ENCODE data around the gene ZNF540. TPM values are rescaled to one million over a fixed set of nuclear protein-coding genes. Genes with fewer than 3 reads are reported as not detected.

ZNF540 gene
- total RNA-seq, 1 donor from 2014 or later, result 6.9 TPM

DNA sequence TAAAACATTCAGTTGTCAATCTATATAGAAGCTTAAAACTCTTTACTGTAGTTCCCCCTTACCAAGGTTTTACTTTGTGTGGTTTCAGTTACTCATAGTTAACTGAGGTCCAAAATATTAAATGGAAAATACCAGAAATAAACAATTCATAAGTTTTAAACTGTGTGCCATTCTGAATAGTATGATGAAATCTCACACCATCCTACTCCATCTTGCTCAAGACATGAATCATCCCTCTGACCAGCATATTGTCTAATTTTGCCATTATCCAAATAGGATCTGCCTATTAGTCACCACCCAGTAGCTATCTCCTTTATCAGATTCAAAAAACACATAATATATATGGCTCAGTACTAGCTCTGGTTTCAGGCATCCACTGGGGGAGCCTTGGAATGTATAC is 22.5 kb upstream of the ZNF540 start:
- intact Hi-C loops (cut with micrococcal nuclease), result no loop called here
- H3K9me3 ChIP-seq (replicated peaks), result no peaks in the 10 kb centered on the region
- no peak overlapping the region for H3K4me3 ChIP-seq
- DNase-seq, result no peak
- TF ChIP-seq, protein P1, sequence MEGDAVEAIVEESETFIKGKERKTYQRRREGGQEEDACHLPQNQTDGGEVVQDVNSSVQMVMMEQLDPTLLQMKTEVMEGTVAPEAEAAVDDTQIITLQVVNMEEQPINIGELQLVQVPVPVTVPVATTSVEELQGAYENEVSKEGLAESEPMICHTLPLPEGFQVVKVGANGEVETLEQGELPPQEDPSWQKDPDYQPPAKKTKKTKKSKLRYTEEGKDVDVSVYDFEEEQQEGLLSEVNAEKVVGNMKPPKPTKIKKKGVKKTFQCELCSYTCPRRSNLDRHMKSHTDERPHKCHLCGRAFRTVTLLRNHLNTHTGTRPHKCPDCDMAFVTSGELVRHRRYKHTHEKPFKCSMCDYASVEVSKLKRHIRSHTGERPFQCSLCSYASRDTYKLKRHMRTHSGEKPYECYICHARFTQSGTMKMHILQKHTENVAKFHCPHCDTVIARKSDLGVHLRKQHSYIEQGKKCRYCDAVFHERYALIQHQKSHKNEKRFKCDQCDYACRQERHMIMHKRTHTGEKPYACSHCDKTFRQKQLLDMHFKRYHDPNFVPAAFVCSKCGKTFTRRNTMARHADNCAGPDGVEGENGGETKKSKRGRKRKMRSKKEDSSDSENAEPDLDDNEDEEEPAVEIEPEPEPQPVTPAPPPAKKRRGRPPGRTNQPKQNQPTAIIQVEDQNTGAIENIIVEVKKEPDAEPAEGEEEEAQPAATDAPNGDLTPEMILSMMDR (IDR thresholded peaks at IDR 0.05; ENCODE audit: borderline replicate concordance), result no peak
- no peak overlapping the region for H3K27ac ChIP-seq (replicated peaks)
- H3K36me3 ChIP-seq, result peaks cover 46% of the 10 kb centered on the region
- no peaks in the 10 kb centered on the region for H3K27me3 ChIP-seq (ENCODE audit: low read depth)
- H3K4me1 ChIP-seq, result no peaks in the 10 kb centered on the region

DNA sequence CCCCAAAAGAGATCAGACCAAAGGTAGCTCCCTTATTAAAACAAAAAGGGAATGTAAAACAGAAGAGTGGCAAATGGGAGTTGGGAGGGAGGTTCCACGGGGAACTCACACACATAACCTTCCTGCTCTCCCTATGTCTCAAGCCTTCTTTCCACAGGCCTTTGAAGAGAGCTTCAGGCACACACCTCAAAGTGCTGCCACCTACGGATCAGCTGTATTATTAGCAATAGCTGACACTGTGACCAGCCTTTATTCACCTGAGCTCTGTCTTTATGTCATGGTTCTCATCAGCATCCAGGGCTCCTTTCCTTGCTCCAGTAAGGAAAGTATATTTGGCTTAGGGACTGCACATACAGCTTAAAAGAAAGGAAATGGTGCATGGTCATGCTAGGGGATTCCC is 11.3 kb upstream of the ZNF540 start:
- Histone ChIP-seq H3K9me3 (replicated peaks) (no peaks in the 10 kb centered on the region), H3K4me1 (no peaks in the 10 kb centered on the region), H3K27ac (replicated peaks) (no peak overlapping the region), H3K36me3 (peaks cover 9% of the 10 kb centered on the region), H3K4me3 (no peak overlapping the region), H3K27me3 (ENCODE audit: low read depth) (no peaks in the 10 kb centered on the region)
- TF ChIP-seq, protein P1 (IDR thresholded peaks at IDR 0.05; ENCODE audit: borderline replicate concordance), result no peak
- intact Hi-C loops (cut with micrococcal nuclease), result no loop called here
- no peak for DNase-seq

DNA sequence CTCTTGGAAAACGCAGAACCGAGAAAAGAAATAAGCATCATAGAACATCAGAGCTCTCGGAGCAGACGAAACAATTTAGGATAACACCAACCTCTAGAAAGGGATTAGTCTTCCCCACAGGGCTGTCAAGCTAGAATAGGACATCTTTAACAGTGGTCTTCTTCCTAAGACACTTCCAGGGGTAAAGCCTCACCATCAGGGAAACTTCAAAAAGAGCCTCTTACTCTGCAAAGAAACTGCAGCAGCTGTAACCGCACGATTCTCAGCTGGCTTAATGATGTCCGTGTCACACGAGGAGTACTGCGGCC is 726 bp upstream of the ZNF540 start:
- Histone ChIP-seq H3K27me3 (ENCODE audit: low read depth) (no peaks in the 10 kb centered on the region), H3K9me3 (replicated peaks) (no peaks in the 10 kb centered on the region), H3K27ac (replicated peaks) (peak overlapping the region; percentile 92), H3K36me3 (peaks cover 21% of the 10 kb centered on the region), H3K4me3 (peak overlapping the region; percentile 89), H3K4me1 (peaks cover 31% of the 10 kb centered on the region)
- TF ChIP-seq, protein P1 (IDR thresholded peaks at IDR 0.05; ENCODE audit: borderline replicate concordance), result no peak
- intact Hi-C loops (cut with micrococcal nuclease), result no loop called here
- DNase-seq, result no peak

DNA sequence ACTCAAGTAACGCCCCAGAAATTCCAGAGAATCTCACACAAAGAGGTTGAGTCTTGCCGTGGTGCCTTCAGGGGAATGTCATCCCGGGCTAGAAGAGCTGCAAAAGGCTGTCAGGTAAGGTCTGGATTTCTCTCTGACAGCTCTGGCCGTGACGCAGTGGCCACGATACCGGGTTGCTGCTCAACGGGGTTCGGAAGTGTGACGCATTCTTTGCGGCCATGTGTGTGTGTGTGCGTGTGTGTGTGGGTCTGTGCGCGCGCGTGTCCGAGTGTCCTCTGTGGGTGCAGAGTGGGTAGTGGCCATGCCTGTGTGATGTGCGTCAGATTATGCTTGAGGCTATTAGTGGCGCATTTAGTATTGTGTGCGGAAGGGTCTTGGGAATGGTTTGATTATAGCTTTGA is 306 bp downstream of the ZNF540 start:
- peak; percentile 66 for DNase-seq
- TF ChIP-seq, protein P1 (IDR thresholded peaks at IDR 0.05; ENCODE audit: borderline replicate concordance), result no peak
- Histone ChIP-seq H3K27me3 (ENCODE audit: low read depth) (no peaks in the 10 kb centered on the region), H3K4me3 (peak overlapping the region; percentile 89), H3K36me3 (peaks cover 31% of the 10 kb centered on the region), H3K4me1 (peaks cover 31% of the 10 kb centered on the region), H3K27ac (replicated peaks) (peak overlapping the region; percentile 92), H3K9me3 (replicated peaks) (no peaks in the 10 kb centered on the region)
- intact Hi-C loops (cut with micrococcal nuclease), result no loop called here

DNA sequence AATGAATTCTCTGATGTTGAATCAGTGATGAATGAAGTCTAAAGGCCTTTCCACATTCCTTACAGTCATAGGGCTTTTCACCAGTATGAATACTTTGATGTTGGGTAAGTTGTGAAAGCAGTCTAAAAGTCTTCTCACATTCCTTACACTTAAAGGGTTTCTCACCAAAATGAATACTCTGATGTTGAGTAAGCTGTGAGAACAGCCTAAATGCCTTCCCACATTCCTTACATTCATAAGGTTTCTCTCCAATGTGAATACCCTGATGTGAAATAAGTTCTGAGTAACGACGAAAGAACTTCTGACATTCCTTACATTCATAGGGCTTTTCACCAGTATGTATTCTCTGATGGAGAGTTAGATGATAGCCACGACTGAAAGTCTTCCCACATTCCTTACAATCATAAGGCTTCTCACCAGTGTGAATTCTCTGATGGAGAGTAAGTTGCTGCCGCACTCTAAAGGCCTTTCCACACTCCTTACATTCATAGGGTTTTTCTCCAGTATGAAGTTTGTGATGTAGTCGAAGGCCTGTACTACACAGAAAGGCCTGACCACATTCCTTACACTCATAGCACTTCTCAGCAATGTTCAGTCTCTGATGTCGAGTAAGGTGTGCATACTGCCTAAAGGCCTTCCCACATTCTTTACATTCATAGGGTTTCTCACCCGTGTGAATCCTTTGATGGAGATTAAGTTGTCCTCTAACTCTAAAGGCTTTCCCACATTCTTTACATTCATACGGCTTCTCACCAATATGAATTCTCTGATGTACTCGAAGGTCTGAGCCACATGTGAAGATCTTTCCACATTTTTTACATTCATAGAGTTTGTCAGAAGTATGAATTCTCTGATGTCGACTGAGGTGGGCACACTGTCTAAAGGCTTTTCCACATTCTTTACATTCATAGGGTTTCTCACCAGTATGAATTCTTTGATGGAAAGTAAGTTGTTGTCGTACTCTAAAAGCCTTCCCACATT is 40.7 kb downstream of the ZNF540 start:
- Histone ChIP-seq H3K4me1 (no peaks in the 10 kb centered on the region), H3K27ac (replicated peaks) (no peak overlapping the region), H3K4me3 (no peak overlapping the region), H3K9me3 (replicated peaks) (peaks cover 100% of the 10 kb centered on the region), H3K27me3 (ENCODE audit: low read depth) (no peaks in the 10 kb centered on the region), H3K36me3 (peaks cover 74% of the 10 kb centered on the region)
- TF ChIP-seq, protein P1 (IDR thresholded peaks at IDR 0.05; ENCODE audit: borderline replicate concordance), result no peak
- intact Hi-C loops (cut with micrococcal nuclease), result no loop called here
- no peak for DNase-seq

Measured in left ventricle myocardium inferior (tissue), 1 donor.